Pancreas (tissue), 10 donors: ENCODE measurements around the gene SEPTIN10. TPM values are rescaled to one million over a fixed set of nuclear protein-coding genes. Genes with fewer than 3 reads are reported as not detected.

Experiments
- ATAC-seq, 4 donors: fragments of 200-7000 bp; cut with Tn5 transposase; one replicate each; pipeline versions ENCODE4 v1.8.0 to v1.9.1; 2020; ENCODE audit warnings: mild to moderate bottlenecking in 4 of 4, moderate library complexity in 4 of 4
- DNase-seq, 6 donors: peaks; one replicate each; pipeline ENCODE4 v3.0.0-alpha.2; 2020
- FAIRE-seq: peaks from 2 replicates; lab custom pipeline; 2012; peaks lifted over from hg19 to GRCh38; lab: Jason Lieb, UNC
- H3K27ac ChIP-seq, 4 donors: fragments of 200-600 bp; sonication (generic); 1 replicate in 3 of 4; 2 replicates in 1 of 4; pipeline versions ENCODE4 v1.5.0 to v1.8.0; 2020
- H3K27me3 ChIP-seq, 4 donors: fragments of 200-600 bp; one replicate each; pipeline ENCODE4 v1.8.0; 2021
- H3K36me3 ChIP-seq, 3 donors: fragments of 200-600 bp; sonication (generic) in 1 of 3; one replicate each; pipeline versions ENCODE4 v1.5.0 to v1.8.0; 2020 to 2021
- H3K4me1 ChIP-seq, 3 donors: fragments of 200-600 bp; one replicate each; pipeline ENCODE4 v1.8.0; 2021
- H3K4me3 ChIP-seq, 4 donors: fragments of 200-600 bp; sonication (generic) in 2 of 4; one replicate each; pipeline versions ENCODE4 v1.5.0 to v1.8.0; 2020 to 2021
- H3K9me3 ChIP-seq, 4 donors: fragments of 200-600 bp; one replicate each; pipeline ENCODE4 v1.8.0; 2021
- WGBS, 2 donors: extraction: QIAGEN DNeasy Blood & Tissue Kit; methylation state at CpG; one replicate each; pipeline ENCODE4 v1.1.7; 2013; 5-methylcytosine and 5-hydroxymethylcytosine counted together
- intact Hi-C, 3 donors: fragments of 100-400 bp; cut with DNase I; formaldehyde crosslinking; loops; one replicate each; pipeline versions ENCODE4 v1.11.1 to v1.14.2; 2022
- polyA plus RNA-seq, 2 donors: library from polyadenylated mRNA; stranded (reverse); fragments of 200-250 nt; gene quantifications; one replicate each; pipeline ENCODE4 v1.2.3, GENCODE V29; 2013
- total RNA-seq, 6 donors: library from RNA; stranded (reverse); fragmentation: NEBNext Ultra II Directional in 4 of 6; extraction: Animal tissue kit (Norgen Biotek cat#: 25700) in 4 of 6; gene quantifications; one replicate each; pipeline versions ENCODE4 v1.2.1 to v1.2.4, GENCODE V29; 2021 to 2023
- TF ChIP-seq, protein P1 (sequence below), 4 donors: fragments of 200-600 bp; sonication (generic) in 3 of 4; IDR thresholded peaks; one replicate each; pipeline versions ENCODE4 v1.5.0 to v1.8.0; 2021; ENCODE audit warnings: antibody characterized with exemption in 4 of 4
- donor health status: healthy with polysubstance abuse.
- donor health status: DM: no; HTN: no; CAD: no; lungs with moderate emphysema.
- donor health status: DM: no; HTN: no; CAD: no.
- donor health status: control.
- donor health status: control.
- donor health status: Bipolar disorder and iron deficiency.
- donor health status: DM: yes; HTN: yes; CAD: no.
- donor health status: DM: no; HTN: no; CAD: no.
- donor health status: DM: no; HTN: no; CAD: no.
- donor health status: DM: yes; HTN: yes; CAD: no.

Gene SEPTIN10
- total and polyA plus RNA-seq, 8 donors, result 7.9 to 27.1 (median 16.2) TPM

DNA sequence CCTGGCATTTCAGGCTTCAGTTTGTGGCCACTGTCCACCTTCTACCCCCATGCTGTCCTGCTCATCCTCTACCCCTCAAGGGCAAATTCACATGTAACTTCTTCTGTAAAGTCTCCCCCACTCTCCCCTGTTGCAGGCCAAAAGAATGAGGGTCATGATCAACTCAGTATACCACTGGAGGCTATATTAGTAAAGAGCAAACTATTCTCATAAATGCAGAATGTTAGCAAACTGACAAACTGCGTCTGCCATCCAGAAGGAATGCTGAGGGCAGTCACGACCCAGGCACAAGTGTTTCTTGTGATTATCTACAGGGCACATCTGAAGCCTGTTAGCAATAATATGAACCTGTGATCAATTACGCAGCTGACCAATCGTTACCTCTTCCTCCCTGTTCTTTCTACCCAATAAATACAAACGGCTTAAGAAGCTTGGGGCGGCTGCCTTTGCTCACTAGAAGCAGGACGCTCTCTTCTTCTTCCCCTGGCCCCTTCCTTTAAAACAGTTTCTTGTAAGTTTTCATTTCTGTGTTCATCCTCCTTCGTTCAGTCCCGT lies 58.3 kb downstream of the SEPTIN10 start:
- Histone ChIP-seq H3K4me3 (no peak overlapping the region), H3K4me1 (peaks cover 5 to 16% (median 5%) of the 10 kb centered on the region in 3 donors), H3K36me3 (no peaks in the 10 kb centered on the region), H3K27me3 (no peaks in the 10 kb centered on the region), H3K27ac (no peak overlapping the region), H3K9me3 (no peaks in the 10 kb centered on the region)
- TF ChIP-seq, protein P1, sequence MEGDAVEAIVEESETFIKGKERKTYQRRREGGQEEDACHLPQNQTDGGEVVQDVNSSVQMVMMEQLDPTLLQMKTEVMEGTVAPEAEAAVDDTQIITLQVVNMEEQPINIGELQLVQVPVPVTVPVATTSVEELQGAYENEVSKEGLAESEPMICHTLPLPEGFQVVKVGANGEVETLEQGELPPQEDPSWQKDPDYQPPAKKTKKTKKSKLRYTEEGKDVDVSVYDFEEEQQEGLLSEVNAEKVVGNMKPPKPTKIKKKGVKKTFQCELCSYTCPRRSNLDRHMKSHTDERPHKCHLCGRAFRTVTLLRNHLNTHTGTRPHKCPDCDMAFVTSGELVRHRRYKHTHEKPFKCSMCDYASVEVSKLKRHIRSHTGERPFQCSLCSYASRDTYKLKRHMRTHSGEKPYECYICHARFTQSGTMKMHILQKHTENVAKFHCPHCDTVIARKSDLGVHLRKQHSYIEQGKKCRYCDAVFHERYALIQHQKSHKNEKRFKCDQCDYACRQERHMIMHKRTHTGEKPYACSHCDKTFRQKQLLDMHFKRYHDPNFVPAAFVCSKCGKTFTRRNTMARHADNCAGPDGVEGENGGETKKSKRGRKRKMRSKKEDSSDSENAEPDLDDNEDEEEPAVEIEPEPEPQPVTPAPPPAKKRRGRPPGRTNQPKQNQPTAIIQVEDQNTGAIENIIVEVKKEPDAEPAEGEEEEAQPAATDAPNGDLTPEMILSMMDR (IDR thresholded peaks at IDR 0.05), result no peak
- intact Hi-C loops, result no loop called here
- 90 to 96% methylated on average over 9 of the region's 9 CpGs for WGBS, 2 donors
- DNase-seq (no peak), ATAC-seq (no peak), FAIRE-seq (no peak)

DNA sequence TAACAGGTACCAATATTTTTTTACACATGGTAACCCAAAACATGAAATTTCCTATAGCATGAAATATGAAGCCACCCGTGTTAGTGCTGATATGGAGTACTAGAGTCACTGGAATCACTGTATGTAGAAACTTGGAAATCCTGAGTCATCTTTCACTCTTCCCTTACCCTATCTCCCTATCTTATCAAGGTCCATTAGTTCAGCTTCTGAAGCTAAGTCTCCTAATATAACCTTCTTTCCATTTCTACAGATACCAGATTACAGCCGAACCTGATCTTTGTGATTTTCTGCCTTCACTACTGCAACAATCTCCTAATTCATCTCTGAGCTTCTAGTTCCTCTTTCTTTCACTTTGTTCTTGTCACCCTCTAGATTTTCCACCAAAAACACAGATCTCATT lies 59.0 kb downstream of the SEPTIN10 start:
- H3K4me3 ChIP-seq, result no peak overlapping the region
- H3K4me1 ChIP-seq, result peaks cover 5 to 16% (median 5%) of the 10 kb centered on the region in 3 donors
- FAIRE-seq (no peak), DNase-seq (no peak), ATAC-seq (no peak)
- no peak overlapping the region for H3K27ac ChIP-seq
- WGBS, 2 donors, result 58 to 60% methylated on average over 2 of the region's 2 CpGs
- H3K27me3 ChIP-seq, result no peaks in the 10 kb centered on the region
- no peaks in the 10 kb centered on the region for H3K36me3 ChIP-seq
- TF ChIP-seq, protein P1 (IDR thresholded peaks at IDR 0.05), result no peak
- H3K9me3 ChIP-seq, result no peaks in the 10 kb centered on the region
- intact Hi-C loops, result no loop called here

DNA sequence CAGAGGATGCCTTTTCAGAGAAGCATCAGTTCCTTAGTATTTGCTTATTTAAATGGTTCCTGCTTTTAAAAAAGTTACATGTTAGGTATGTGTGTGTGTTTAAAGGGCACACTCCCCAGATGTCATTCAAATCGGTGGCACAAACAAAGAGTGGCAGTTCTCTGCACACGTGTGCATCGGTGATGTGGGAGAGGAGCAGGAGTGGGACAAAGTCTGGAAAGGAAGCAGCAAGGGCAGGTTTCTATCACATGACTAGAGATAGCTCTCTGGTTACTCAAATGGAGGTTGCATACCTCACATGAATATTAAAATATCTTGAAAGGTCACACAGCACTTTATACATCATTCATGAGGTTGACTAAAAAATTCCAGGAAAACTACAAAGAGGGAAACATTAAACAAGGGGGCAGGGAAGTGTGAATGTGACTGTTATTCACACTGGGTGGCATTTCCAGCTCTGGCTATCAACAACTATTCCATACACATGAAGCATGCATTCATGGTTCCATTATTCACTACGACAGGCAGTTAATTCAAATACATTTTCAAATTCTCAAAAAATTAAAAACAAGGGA lies 64.7 kb downstream of the SEPTIN10 start:
- Histone ChIP-seq H3K27me3 (no peaks in the 10 kb centered on the region), H3K27ac (no peak overlapping the region), H3K4me3 (no peak overlapping the region), H3K4me1 (peaks cover 0 to 5% (median 0%) of the 10 kb centered on the region in 3 donors), H3K36me3 (no peaks in the 10 kb centered on the region), H3K9me3 (no peaks in the 10 kb centered on the region)
- intact Hi-C loops, result loop anchor here in 1 of 3 donors (5.0 kb wide), 1 partner anchor 183 kb away; no protein-coding TSS in a partner anchor
- TF ChIP-seq, protein P1 (IDR thresholded peaks at IDR 0.05), result no peak
- FAIRE-seq, result no peak
- no peak for DNase-seq
- 61 to 75% methylated on average over 4 of the region's 4 CpGs for WGBS, 2 donors
- no peak for ATAC-seq

DNA sequence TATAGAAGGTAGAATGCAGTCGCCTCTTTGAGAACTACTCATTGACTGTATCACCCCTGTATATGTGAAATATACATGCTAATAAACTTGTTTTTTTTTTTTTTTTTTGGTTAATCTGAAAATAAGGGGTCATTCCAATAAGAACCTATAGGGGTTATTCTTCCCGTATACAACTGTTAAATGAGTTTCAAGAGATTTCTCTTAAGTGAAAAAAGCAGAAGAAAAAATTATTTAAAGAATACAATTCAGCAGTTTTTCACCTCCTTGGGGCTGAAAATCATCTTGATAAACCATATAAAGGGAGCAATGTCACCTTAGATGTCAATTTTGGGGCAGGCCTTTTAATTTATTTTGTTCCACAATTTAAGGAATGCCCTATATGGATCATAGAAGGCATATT lies 66.5 kb downstream of the SEPTIN10 start:
- Histone ChIP-seq H3K9me3 (no peaks in the 10 kb centered on the region), H3K27me3 (no peaks in the 10 kb centered on the region), H3K27ac (no peak overlapping the region), H3K4me3 (no peak overlapping the region), H3K4me1 (peaks cover 0 to 5% (median 0%) of the 10 kb centered on the region in 3 donors), H3K36me3 (no peaks in the 10 kb centered on the region)
- ATAC-seq, result no peak
- FAIRE-seq, result no peak
- 75% methylated on average over 2 of the region's 2 CpGs for WGBS, 2 donors
- TF ChIP-seq, protein P1 (IDR thresholded peaks at IDR 0.05), result peak in 1 of 4 donors; percentile 12
- intact Hi-C loops, result loop anchor here in 1 of 3 donors (5.0 kb wide), 1 partner anchor 185 kb away; no protein-coding TSS in a partner anchor
- no peak for DNase-seq
